ENCODE data around the gene UNC13C. TPM values are rescaled to one million over a fixed set of nuclear protein-coding genes. Genes with fewer than 3 reads are reported as not detected.

Gene UNC13C
- total RNA-seq, 1 donor from 2014 or later: 0.04 TPM

Other genes starting within 250 kb of the UNC13C start
- 0.76 TPM for gene WDR72, start 218.8 kb upstream of the UNC13C start, total RNA-seq